MM.1S (cell line): ENCODE measurements around the gene IQSEC1.

Experiments used
- CTCF ChIP-seq: fragments of 300-600 bp; sonication (generic); IDR thresholded peaks from 2 replicates; pipeline ENCODE4 v1.5.1; 2016; ENCODE audit warnings: antibody characterized with exemption, low read length, mixed read lengths
- EZH2 ChIP-seq: fragments of 300-600 bp; sonication (generic); optimal IDR thresholded peaks from 2 replicates; pipeline ENCODE3; 2017; ENCODE audit warnings: low read depth, mild to moderate bottlenecking, antibody characterized with exemption, low read length, mixed read lengths

DNA sequence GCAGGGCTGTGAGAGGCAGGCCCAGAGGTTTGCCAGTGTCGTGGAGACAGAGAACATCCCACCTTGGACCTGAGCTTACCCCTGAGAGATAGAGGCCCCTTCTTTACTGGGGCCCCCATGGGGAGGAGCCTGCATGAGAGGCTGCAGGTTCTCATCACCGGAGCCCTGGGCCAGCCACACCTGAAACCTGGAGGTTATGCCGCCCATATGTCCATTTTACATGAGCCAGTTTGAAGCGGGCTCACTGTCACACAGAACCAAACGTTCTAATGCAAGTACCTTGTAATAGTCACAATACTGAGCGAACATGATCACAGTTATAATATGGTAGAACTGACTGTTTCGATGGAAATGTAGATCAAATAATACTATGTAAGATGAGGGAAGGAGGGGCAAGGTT, 6.3 kb upstream of the IQSEC1 start:
- TF ChIP-seq CTCF (no peak), EZH2 (no peak)
